ENCODE measurements around the gene MACROD2.

The MACROD2 gene

DNA sequence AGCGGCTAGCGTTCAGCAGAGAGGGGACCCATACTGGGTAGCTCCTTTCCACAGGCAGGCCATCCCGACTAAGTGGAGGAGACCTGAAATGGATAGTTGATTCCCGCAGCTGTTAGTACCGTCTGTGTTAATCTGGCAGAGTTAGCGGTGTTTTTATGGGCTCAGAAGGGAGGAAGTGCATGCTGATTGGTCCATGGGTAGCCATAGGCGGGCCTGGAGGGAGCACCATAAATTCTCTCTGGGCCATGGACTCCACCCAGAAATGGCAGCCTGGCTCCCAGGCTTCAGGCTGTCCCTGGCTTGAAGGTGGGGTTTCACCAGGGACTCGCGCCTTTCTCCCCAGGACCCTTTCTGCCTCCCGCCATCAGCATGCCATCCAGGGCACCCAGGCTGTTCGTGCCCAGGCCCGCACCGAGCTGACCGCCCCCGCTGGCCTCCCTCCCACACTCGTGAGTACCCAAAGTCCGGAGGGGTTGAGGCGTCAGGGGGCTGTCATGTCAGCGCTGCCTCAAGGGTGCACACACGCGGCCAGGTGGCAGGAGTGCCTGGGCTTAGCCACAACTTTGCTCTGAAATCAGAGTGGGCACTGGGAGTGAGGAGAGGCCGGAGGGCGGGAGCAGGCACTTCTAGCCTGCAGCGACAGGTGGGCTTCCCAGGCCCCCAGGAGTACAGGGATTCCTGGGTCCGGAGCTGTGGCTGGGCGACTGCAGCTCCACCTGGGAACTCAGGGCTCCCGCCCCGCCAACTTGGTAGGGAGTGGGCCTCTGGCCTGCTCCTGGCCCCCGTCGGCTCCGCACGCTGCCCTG is 1036.4 kb downstream of the MACROD2 start:
- no peak for DNase-seq

DNA sequence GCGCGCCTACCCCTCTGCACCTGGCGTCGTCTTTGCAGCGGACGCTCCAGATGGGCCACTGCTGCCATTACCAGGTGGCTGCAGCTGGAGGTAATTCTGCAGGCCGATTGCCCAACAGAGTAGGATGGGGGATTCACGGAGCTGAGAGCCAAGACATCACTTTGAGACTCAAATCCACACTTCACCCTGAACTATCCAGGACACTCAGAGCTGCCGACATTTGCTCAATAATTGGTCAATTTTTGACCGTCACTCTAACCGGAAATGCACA is 1037.0 kb downstream of the MACROD2 start:
- no peak for DNase-seq

DNA sequence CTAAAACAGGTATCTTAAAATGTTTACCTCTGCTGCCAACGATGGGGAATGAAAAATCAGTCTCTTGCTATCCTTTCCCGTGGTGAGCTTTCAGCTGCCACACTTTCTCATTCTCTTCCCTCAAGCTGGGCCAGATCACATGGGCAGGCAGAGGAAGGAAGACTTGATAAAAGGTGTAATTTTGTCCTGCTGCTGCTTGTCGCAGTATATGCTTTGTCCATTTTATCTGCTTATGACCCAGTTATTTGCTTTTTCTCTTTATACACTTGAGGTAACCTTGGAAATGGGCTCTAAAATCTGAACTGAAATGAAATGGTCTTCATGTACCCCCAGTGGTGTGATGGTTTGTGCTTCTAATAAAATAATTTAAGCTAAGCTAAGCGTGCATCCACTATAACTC is 1038.0 kb downstream of the MACROD2 start:
- no peak for DNase-seq

DNA sequence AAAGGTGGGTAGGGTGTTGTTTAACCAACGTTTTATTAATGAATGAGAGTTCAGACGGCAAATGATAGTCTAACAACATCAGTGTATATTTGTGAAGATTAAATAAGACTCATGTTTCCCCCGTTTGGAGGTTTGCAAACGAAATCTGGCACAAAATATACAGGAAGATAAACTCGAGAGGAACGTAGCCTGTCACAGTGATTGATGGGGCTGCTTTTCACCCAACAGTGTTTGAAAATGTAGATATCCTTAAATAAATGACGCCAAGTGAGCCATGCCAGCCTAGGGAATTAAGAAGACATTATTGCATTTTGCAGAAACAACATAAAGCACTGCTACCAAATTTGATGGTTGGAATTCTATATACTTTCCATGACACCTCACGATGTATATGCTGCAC is 1038.6 kb downstream of the MACROD2 start:
- DNase-seq: no peak

DNA sequence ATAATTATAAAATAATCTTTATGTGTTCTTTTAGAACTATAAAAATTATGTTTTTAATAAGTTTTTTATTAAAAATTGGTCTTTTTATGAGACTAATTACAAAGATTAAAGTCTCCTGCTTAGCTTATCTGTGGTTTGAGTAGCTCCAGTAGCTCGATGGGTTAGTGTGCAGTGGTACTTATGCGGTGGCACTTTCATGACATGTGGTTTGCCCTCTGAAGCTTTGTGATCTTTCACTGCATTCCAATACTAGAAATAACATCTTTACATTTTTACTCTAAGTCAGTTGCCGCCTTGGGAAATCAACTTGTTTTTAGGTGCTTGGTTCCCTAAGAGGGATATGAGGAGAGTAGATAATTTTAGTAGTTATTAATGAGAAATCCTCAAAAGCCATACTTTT is 1041.6 kb downstream of the MACROD2 start:
- no peak for DNase-seq

DNA sequence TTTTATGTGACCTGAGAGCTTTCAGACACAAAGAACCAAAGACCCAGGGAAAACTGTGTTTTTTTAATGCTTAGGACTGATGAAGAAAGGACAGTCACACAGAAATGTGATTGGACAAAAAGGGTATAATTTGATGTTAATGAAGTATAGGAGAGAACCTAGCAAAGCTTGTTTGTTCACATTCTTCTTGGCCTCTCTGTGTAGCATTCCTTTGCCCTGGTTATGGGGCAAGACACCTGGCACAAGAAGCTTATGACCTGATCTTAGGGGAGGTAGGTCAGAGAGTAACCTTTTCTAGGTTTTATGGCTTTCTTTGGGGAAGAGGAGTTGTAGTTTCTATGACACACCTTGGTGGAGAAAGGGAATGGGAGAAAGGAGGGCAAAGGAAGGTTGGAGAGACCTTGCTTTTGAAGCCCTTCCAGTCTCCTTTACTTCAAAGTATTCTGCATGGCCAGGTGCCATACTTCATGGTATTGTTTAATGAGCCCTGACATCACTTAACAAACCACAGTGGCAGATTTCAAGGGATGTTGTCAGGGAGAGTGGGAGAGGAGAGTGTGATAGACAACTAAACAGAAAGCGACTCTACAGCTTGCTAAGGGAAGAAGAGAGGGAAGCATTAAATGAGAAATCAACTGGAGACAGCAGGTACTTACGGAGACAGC is 1043.9 kb downstream of the MACROD2 start:
- DNase-seq: no peak

DNA sequence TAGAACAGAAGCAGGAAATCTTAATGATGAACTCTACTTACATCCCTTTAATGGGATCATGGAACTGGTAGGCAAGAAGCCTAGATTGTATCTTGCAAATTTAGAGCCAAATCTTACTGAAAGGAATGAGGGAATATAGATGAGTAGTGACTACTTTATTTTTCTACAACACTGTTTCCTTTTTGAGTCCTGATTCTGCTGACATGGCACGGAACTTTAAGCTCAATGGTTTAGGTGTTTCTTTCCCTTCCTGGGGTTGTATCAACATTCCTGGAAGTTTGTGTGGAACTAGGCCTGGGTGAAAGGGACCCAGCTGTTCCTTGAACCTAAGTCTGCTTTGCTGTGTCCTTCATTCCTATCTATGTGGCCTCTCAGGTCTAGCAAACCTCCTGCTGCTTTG is 1047.4 kb downstream of the MACROD2 start:
- DNase-seq: no peak

DNA sequence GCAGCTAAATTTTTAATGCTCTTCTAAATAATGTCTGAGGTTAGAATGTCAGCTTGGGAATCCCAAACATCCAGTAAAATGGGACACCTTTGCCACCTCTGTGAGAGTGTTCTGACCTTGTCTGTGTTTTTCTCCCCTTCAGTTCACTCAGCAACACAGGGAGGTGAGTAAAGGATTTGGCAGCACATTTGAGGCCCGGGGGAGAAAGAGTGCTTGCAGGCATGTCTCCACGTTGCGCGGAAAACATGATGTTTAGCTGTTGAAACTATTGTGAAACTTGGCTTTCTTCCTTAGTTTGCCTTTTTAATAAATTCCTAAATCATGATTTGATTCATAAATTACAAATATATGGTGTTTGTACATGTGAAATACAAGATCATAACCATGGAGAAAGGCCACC is 1049.9 kb downstream of the MACROD2 start:
- DNase-seq: no peak

DNA sequence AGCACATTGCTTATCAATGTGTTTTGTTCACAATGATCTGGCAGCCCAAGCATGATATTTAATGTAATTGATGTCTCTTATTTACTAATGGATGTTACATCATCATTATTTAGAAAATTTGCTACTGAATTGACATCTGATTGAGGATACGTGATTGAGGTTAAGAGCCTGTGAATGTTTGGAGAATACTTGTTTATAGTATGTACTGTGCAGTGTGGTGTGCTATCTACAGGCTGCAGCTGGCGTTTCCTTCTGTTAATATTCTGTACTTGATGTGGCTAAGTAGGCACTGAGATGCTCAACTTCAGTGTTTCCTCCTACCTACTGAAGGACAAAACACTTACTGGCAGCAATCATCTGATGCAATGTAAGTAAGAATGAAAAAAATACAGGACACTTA is 1051.7 kb downstream of the MACROD2 start:
- DNase-seq: no peak

DNA sequence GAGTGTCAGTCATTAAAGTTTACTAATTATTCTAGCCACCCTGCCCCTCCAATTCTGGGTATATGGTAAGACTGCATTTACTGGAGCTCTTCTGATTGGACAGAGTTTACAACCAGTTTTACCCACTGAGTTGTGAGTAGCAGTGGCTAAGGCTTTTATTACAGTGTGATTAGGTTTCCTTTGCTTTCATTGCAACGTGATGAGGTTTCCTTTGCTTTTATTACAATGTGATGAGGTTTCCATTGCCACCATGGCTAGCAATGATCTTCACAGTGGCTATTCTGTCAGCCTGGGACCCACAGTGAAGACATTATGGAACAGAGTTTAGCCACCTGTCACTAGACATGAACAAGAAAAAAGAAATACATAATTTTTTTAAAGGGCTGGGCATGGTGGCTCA is 1052.3 kb downstream of the MACROD2 start:
- DNase-seq: no peak

DNA sequence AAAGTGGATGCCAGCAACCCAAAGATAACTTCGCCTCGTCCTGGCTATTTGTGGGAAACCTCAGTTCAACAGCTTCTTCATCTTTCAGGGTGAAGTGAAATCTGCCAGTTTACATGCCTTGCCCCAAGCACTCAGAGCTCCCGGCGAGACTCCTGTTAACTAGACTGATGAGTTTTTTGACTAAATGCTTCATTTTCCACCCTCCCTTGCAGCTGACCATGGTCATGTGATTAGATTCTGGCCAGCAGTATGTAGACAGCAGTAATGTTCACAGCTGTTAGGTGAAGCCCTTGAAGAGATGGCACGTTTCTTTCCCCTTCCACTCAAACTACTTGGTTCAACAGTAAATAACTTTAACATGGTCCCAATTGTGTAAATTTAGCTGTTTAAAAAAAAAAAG is 1060.9 kb downstream of the MACROD2 start:
- DNase-seq: no peak

DNA sequence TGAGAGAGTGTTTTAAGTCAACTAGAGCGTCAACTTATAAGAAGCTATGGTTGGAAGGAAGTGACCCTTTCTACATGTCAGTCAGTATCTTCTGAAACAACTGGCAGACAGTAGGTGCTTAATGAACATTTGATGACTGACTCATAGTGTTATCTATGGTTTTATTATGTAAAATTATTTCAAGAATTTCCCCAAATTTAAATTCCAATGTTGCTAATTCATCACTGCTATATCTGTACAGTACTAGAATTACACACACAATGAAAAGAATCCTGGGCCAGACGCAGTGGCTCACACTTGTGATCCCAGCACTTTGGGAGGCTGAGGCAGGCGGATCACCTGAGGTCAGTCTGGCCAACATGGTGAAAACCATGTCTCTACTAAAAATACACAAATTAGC is 1063.5 kb downstream of the MACROD2 start:
- DNase-seq: no peak

DNA sequence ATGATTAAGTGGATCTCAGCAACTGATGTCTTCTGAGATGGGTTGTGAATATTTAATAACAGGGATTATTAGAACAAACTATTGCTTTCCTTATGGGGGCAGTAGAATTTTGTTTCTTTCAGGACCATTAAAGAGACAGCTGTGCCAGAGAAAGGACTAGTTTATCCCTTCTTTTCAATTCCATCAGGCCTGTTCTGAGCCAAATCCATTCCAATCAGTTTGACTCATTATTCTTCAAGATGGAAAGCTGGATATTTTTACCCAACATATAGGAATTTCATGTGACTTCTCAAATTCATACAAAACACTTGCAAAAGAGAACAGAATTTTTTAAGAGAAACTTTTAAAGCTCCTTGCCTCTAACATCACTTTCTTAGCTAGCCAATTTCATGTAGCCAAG is 1064.1 kb downstream of the MACROD2 start:
- DNase-seq: no peak

DNA sequence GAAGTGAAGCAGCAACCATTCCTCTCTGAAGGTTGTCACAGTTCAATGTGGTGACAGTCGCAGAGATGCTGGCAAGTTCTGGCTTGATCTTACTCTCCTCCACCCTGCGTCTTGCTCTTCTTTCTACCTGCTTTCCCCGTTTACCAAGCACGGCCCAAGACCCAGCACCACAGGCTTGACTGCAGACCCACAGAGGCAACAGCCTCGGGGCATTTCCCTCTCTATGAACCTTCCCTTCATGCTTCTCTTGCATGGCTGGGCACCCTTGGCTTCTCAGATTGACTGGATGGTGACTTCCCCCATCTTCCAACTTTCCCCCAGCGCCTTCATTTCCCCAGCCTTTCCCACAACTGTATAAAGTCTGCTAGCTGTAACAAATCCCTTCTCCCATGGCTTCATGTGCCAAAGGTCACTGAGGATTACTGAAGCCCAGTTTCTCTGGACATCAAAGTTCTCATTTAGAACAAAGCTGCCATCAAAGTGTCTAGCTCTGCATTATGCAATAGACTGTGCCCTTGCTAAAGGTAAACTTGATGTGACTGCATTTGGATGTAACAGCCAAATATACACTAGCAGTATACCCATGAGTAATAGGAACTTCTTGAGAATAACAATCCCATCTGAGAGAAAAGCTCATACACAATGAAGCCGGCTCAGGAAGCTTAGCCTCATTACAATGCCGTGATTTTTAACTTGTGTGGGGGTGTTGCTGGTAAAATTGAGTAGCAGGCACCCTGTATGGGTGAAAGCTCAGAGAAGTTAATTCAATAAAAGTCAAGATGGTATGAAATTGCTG is 1065.1 kb downstream of the MACROD2 start:
- DNase-seq: no peak

DNA sequence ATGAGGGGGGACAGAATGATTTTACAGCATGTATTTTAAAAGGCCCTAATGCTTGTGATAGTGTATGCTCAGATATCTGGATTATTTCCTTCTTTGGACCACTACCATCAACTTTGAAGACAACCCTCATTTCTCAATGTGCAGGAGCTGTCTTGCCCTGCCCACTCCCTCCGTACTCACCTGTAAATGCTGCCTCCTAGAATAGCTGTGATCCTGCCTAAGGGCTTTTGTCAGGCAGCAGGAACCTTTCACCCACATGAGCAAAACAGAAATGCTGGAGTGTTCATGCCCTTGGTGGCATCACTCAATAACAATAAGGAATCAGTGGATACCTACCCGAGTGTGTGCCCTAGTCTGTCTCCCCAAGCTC is 1065.7 kb downstream of the MACROD2 start:
- DNase-seq: no peak

DNA sequence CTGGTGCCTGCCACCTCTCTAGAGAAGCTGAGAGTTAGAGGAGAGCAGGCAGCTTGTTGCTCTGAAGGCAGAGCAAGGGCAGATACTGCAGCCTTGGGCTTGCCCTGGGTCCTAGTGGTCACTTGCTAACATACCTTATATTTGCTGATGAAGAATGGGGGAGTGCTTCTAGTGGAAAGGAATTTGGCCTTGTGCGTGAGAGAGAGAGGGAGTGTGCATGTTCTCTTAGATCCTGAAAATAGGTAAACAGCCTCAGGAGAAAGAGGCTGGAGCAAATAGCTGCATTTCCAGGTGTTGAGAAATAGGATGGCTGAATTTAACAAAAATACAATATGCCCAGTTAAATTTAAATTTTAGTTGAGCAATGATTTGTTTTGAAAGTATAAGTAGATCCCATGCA is 1066.6 kb downstream of the MACROD2 start:
- no peak for DNase-seq

DNA sequence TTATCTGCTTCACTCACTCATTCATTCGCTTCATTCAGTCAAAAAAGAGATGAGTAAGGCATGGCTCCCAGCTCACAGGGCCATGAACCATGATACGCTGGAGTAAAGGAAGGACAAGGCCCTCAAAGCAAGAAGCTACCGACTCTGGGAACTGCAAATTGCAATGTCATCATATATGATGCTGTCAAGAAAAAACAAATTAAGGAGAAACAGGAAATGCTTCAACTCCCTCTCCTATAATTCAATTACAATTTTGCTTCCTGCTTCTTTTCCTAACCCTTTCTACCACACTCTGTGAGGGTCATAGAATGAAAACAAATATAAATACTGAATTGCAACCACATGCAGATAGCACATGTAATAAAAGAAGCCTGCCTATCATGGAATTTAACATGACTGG is 1067.8 kb downstream of the MACROD2 start:
- no peak for DNase-seq

DNA sequence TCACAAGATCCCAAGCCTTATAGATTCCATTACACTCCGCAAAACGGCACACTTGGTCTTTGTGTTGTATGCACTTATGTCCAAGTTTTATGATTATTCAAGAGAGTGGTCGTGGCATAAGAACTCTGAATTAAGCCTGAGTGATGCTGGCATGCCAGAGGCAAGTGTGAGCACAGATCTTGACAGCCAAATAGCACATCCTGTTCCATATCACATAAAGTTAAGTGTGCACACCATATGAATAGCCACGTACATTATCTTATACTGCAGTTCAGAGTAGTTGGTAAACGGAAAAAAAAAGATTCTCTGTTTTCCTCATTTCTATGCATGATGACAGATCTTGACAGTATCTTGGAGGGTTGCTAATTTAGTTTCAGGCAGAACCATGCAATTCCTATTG is 1069.4 kb downstream of the MACROD2 start:
- DNase-seq: no peak

DNA sequence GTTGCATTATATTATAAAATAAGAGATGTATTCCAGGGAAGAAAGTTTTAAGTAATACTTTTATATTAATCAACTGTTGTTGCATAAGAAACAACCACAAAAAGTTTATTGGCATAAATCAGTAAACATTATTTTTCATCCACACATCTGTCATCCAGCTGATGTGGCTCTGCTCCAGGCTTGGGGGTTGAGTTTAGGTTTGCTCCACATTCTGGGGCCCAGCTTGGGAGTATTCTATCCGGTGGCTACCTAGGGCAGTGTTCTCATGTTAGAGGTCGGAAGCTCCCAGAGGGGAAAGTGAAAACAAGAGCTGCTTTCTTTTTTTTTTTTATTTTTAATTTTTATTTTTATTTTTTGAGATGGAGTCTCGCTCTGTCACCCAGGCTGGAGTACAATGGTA is 1070.5 kb downstream of the MACROD2 start:
- DNase-seq: no peak

DNA sequence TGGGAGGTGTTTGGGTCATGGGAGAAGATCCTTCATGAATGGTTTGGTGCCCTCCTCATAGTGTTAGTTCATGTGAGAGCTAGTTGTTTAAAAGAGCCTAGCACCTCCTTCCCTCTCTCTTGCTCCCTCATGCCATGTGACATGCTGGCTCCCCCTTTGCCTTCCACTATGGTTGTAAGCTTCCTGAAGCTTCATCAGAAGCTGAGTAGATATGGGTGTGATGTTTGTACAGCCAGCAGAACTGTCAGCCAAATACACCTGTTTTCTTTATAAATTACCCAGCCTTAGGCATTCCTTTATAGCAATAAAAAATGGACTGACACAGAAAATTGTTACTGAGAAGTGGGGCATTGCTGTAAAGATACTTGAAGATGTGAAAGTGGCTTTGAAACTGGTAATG is 1073.2 kb downstream of the MACROD2 start:
- DNase-seq: no peak

DNA sequence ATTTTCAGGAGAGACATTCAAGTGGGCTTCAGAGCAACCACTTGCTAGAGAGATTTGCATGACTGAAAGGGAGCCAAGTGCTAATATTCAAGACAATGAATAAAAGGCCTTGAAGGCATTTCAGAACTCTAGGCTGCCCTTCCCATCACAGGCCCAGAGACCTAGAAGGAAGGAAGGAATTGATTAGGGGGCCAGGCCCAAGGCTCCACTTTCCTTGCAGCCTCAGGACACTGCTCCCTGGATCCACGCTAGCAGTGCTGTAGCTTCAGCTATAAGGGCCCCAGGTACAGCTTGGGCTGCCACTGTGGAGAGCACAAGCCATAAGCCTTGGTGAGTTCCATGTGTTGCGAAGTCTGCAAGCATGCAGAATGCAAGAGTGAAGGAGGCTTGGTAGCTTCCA is 1074.0 kb downstream of the MACROD2 start:
- DNase-seq: no peak

DNA sequence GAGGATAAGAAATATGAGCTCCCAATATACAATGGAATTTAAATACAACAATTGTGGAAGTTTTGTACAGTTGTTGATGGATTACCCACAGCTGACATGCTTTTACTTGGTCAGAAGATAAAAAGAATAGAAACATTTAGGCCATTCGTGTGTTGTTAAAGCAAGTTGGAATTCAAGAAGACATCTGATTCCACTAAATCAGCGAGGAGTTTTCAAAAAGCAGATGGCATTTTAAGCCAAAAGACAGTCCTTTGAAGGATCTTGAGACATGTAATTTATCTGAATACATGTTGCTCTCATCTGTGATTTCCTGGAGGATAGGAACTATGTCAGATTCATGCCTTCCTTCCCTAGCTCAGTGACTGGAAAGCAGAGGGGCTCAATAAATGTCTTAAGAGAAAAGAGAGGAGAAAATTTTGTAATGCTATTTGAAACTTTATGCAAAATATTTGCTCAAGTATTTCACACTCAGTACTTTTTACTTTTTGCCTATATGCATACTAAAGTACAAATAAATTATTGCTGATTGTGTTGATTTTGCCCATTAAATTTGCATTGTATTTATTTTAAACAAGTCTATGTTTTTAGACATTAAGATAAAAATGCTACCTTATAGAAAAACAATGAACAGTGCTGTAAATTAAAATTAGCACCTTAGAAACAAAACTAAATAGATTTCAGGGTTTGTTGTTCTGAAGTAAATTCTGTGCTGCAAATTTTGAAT is 1075.9 kb downstream of the MACROD2 start:
- DNase-seq: no peak

DNA sequence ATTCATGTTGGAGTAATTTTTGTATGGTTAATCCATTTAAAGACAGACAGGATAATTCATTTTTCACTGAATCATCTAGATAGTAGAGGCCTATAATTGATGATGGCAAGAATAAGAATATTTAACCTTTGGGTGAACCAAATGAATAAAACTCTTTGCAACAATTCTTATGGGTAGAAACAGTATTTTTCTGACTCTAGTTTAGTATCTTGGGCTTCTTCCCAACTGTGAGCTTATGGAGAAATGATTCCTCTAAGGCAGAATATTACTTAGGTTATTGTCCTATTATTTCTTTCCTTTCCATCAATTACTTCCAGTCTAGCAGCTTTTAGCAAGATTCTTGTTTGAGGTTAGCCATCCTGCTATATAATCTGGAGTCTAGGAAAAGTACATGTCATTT is 1077.0 kb downstream of the MACROD2 start:
- DNase-seq: no peak

DNA sequence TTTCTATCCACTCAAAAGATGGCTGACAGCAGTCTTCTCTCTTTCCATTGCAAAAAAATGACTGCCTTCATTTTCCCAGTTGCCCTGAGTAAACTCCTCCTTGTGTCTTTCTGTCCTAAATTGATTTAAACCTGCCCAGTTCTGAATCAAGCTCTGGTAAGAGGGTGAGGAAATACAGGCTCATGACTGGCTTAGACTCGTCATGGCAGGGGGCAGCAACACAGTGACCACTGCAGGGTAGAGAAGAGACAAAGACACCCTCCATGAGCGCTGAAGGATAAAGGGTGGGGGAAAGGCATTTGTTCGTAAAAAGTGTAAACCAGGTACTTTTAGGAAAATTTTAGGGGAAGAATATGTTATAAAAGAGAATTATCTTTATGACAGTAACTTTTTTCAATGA is 1080.3 kb downstream of the MACROD2 start:
- no peak for DNase-seq

All from hippocampal formation (tissue), 2 donors.